Endodermal cell (in vitro differentiated cells): ENCODE data around the gene MAST1. TPM values are rescaled to one million over a fixed set of nuclear protein-coding genes. Genes with fewer than 3 reads are reported as not detected.

Experiments
- DNase-seq: peaks from one replicate; pipeline ENCODE4 v3.0.0-alpha.2; 2017
- H3K27ac ChIP-seq: 2 replicates; pipeline ENCODE4 v1.5.1; 2013; ENCODE audit warnings: mild to moderate bottlenecking, low read depth, low read length, moderate library complexity
- H3K27me3 ChIP-seq: 2 replicates; pipeline ENCODE4 v1.6.1; 2013; ENCODE audit warnings: mild to moderate bottlenecking, low read length, moderate library complexity; ENCODE audit not compliant: insufficient read depth, control insufficient read depth, poor library complexity, severe bottlenecking
- H3K36me3 ChIP-seq: 2 replicates; pipeline ENCODE4 v1.7.0; 2013; ENCODE audit warnings: mild to moderate bottlenecking, low read length, moderate library complexity; ENCODE audit not compliant: control insufficient read depth, insufficient read depth
- H3K4me1 ChIP-seq: one replicate; pipeline ENCODE4 v1.7.0; 2013; ENCODE audit warnings: low read length; ENCODE audit not compliant: control insufficient read depth, insufficient read depth
- H3K4me3 ChIP-seq: 2 replicates; pipeline ENCODE4 v1.5.1; 2013; ENCODE audit warnings: mild to moderate bottlenecking, low read length, moderate library complexity
- H3K9ac ChIP-seq: 2 replicates; pipeline ENCODE4 v1.6.1; 2013; ENCODE audit warnings: mild to moderate bottlenecking, low read length, moderate library complexity; ENCODE audit not compliant: poor library complexity, severe bottlenecking; ENCODE audit errors: extremely low read depth
- H3K9me3 ChIP-seq: 2 replicates; pipeline ENCODE4 v1.6.1; 2013; ENCODE audit warnings: mild to moderate bottlenecking, low read length, moderate library complexity; ENCODE audit not compliant: control insufficient read depth
- H3K27ac Mint-ChIP-seq: 2 replicates; pipeline ENCODE4 v1.8.0; 2020; ENCODE audit warnings: mixed read lengths
- H3K27me3 Mint-ChIP-seq: 2 replicates; pipeline ENCODE4 v1.8.0; 2021; ENCODE audit warnings: mild to moderate bottlenecking, mixed read lengths; ENCODE audit not compliant: insufficient read depth
- H3K36me3 Mint-ChIP-seq: 2 replicates; pipeline ENCODE4 v1.8.0; 2020; ENCODE audit warnings: low read depth, mixed read lengths
- H3K4me1 Mint-ChIP-seq: 2 replicates; pipeline ENCODE4 v1.8.0; 2020; ENCODE audit warnings: mixed read lengths
- H3K4me3 Mint-ChIP-seq: 2 replicates; pipeline ENCODE4 v1.8.0; 2020; ENCODE audit warnings: mild to moderate bottlenecking, moderate library complexity, mixed read lengths
- H3K9me3 Mint-ChIP-seq: 2 replicates; pipeline ENCODE4 v1.8.0; 2020; ENCODE audit warnings: mild to moderate bottlenecking, mixed read lengths
- WGBS, 2 experiments: methylation state at CpG; one replicate each; pipeline versions ENCODE4 v1.1.5 to v1.1.7; 2013; ENCODE audit warnings: missing lambda C conversion rate in 2 of 2, mixed read lengths in 1 of 2; ENCODE audit not compliant: insufficient coverage in 1 of 2, insufficient read length in 1 of 2; 5-methylcytosine and 5-hydroxymethylcytosine counted together
- total RNA-seq, 2 donors: library from RNA; stranded (reverse); fragmentation: NEBNext Ultra II Directional in 1 of 2; extraction: Animal tissue kit (Norgen Biotek cat#: 25700) in 1 of 2; gene quantifications; 2 replicates in 1 of 2; 3 replicates in 1 of 2; pipeline ENCODE4 v1.2.1, GENCODE V29; 2021
- TF ChIP-seq, protein P1 (sequence below): fragments of 200-600 bp; sonication (generic); conservative IDR thresholded peaks from 2 replicates; pipeline ENCODE4 v1.5.0; 2021; ENCODE audit warnings: antibody characterized with exemption, mild to moderate bottlenecking

The MAST1 gene
- total RNA-seq, 2 donors from 2014 or later, result 6.9 to 18.5 TPM

DNA sequence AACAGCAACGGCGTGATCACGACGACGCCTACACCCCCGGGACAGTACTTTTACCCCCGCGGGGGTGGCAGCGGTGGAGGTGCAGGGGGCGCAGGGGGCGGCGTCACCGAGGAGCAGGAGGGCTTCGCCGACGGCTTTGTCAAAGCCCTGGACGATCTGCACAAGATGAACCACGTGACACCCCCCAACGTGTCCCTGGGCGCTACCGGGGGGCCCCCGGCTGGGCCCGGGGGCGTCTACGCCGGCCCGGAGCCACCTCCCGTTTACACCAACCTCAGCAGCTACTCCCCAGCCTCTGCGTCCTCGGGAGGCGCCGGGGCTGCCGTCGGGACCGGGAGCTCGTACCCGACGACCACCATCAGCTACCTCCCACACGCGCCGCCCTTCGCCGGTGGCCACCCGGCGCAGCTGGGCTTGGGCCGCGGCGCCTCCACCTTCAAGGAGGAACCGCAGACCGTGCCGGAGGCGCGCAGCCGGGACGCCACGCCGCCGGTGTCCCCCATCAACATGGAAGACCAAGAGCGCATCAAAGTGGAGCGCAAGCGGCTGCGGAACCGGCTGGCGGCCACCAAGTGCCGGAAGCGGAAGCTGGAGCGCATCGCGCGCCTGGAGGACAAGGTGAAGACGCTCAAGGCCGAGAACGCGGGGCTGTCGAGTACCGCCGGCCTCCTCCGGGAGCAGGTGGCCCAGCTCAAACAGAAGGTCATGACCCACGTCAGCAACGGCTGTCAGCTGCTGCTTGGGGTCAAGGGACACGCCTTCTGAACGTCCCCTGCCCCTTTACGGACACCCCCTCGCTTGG, 46.1 kb upstream of the MAST1 start:
- Histone ChIP-seq H3K27me3 (peaks cover 9% of the 10 kb centered on the region), H3K27ac (peak overlapping the region; percentile 70), H3K36me3 (no peaks in the 10 kb centered on the region), H3K4me1 (peaks cover 11% of the 10 kb centered on the region), H3K4me3 (peak overlapping the region; percentile 86), H3K9ac (peak overlapping the region; percentile 89), H3K9me3 (no peaks in the 10 kb centered on the region)
- 0 to 1% methylated on average over 45 to 84 of the region's 84 CpGs for WGBS, 2 experiments
- H3K9me3 Mint-ChIP-seq, result no peaks in the 10 kb centered on the region
- H3K4me1 Mint-ChIP-seq, result peaks cover 33% of the 10 kb centered on the region
- peaks cover 2% of the 10 kb centered on the region for H3K36me3 Mint-ChIP-seq
- DNase-seq, result peak; percentile 91
- H3K4me3 Mint-ChIP-seq, result peak overlapping the region; percentile 74
- H3K27ac Mint-ChIP-seq, result peak overlapping the region; percentile 89
- TF ChIP-seq, protein P1, sequence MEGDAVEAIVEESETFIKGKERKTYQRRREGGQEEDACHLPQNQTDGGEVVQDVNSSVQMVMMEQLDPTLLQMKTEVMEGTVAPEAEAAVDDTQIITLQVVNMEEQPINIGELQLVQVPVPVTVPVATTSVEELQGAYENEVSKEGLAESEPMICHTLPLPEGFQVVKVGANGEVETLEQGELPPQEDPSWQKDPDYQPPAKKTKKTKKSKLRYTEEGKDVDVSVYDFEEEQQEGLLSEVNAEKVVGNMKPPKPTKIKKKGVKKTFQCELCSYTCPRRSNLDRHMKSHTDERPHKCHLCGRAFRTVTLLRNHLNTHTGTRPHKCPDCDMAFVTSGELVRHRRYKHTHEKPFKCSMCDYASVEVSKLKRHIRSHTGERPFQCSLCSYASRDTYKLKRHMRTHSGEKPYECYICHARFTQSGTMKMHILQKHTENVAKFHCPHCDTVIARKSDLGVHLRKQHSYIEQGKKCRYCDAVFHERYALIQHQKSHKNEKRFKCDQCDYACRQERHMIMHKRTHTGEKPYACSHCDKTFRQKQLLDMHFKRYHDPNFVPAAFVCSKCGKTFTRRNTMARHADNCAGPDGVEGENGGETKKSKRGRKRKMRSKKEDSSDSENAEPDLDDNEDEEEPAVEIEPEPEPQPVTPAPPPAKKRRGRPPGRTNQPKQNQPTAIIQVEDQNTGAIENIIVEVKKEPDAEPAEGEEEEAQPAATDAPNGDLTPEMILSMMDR, result no peak
- peaks cover 9% of the 10 kb centered on the region for H3K27me3 Mint-ChIP-seq

DNA sequence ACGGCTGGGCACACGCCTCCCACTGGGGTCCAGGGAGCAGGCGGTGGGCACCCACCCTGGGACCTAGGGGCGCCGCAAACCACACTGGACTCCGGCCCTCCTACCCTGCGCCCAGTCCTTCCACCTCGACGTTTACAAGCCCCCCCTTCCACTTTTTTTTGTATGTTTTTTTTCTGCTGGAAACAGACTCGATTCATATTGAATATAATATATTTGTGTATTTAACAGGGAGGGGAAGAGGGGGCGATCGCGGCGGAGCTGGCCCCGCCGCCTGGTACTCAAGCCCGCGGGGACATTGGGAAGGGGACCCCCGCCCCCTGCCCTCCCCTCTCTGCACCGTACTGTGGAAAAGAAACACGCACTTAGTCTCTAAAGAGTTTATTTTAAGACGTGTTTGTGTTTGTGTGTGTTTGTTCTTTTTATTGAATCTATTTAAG, 45.4 kb upstream of the MAST1 start:
- Histone ChIP-seq H3K4me1 (peaks cover 11% of the 10 kb centered on the region), H3K9ac (peak overlapping the region; percentile 89), H3K4me3 (peak overlapping the region; percentile 86), H3K36me3 (no peaks in the 10 kb centered on the region), H3K27ac (no peak overlapping the region), H3K27me3 (peaks cover 9% of the 10 kb centered on the region), H3K9me3 (no peaks in the 10 kb centered on the region)
- Mint-ChIP-seq H3K4me3 (peak overlapping the region; percentile 74), H3K27ac (no peak overlapping the region), H3K4me1 (peaks cover 33% of the 10 kb centered on the region), H3K9me3 (no peaks in the 10 kb centered on the region), H3K36me3 (peaks cover 4% of the 10 kb centered on the region), H3K27me3 (peaks cover 9% of the 10 kb centered on the region)
- TF ChIP-seq, protein P1, result no peak
- 2 to 3% methylated on average over 5 to 19 of the region's 22 CpGs for WGBS, 2 experiments
- no peak for DNase-seq

DNA sequence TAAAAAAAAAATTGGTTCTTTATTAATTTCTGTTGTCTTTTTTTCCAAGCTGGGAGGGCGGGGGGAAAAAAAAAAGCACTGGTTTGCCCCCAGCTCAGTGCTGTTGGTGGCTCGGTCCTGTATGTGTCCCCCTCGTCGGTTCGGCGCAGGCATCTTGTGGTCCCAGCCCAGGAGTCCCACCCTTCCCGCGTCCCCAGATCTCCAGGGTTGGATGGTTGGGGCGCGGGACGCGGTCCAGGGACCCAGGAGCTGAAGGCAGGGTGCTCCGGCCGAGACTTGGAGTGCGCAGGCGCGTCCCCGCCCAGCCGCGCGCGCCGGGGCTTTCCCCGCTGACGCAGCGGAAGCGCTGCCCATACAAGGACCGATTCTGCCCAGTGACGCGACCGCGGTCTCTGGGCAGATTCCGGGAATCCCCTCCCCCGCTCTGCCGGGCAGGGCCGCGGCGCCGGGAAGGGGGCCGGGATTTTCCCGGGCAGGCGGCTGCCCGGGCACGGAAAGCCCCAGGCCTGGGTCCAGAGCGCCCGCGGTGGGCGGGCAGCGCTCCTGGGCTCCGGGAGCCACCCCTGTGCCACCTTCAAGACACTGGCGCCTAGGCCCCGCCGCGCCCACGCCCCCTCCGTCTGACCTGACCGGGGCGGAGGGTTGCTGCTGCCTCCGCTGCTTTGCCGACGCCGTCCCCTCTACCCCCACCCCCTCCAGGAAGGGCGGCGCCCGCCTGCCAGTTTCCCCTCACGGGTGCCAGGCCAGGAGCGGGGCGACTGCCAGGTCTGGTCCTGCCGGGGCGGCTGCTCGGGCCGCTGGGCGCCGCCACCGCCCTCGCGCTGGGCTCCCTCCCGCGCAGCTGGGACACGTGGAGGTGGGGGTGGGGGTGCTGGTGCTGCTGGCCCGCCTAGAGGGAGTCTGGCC, 44.8 kb upstream of the MAST1 start:
- Histone ChIP-seq H3K9ac (peak overlapping the region; percentile 89), H3K9me3 (no peaks in the 10 kb centered on the region), H3K27ac (peak overlapping the region; percentile 38), H3K27me3 (peaks cover 9% of the 10 kb centered on the region), H3K4me3 (peak overlapping the region; percentile 86), H3K36me3 (peaks cover 2% of the 10 kb centered on the region), H3K4me1 (peaks cover 10% of the 10 kb centered on the region)
- peak overlapping the region; percentile 91 for H3K27ac Mint-ChIP-seq
- peak; percentile 96 for DNase-seq
- TF ChIP-seq, protein P1, result no peak
- H3K4me1 Mint-ChIP-seq, result peaks cover 30% of the 10 kb centered on the region
- H3K9me3 Mint-ChIP-seq, result no peaks in the 10 kb centered on the region
- peaks cover 6% of the 10 kb centered on the region for H3K36me3 Mint-ChIP-seq
- H3K27me3 Mint-ChIP-seq, result peaks cover 9% of the 10 kb centered on the region
- 1% methylated on average over 30 to 80 of the region's 81 CpGs for WGBS, 2 experiments
- peak overlapping the region; percentile 74 for H3K4me3 Mint-ChIP-seq
